GM12872 (cell line): ENCODE results near the gene SEZ6L2.

Source experiments
- CTCF ChIP-seq: IDR thresholded peaks from 3 replicates; pipeline ENCODE4 v1.5.1; 2011; ENCODE audit warnings: low read depth, mild to moderate bottlenecking, low read length, moderate library complexity; ENCODE audit not compliant: insufficient read depth

SEZ6L2 gene

GRCh38 chr16:29900102-29900887 lies 945 bp upstream of the SEZ6L2 start, which contains the start of gene ASPHD1:
ASPHD1 (plus strand) TSS chr16:29900488; CDS start chr16:29900972, 484 bp downstream.
- no peak for TF ChIP-seq CTCF

- no peak for TF ChIP-seq CTCF
Observed at GRCh38 chr16:29898804-29899515, 390 bp downstream of the SEZ6L2 start.

GRCh38 chr16:29898135-29898803 lies 1.1 kb downstream of the SEZ6L2 start:
- no peak for TF ChIP-seq CTCF

GRCh38 chr16:29897333-29897732 lies 2.0 kb downstream of the SEZ6L2 start:
- no peak for TF ChIP-seq CTCF

- TF ChIP-seq CTCF = no peak
Observed at GRCh38 chr16:29896841-29897240, 2.5 kb downstream of the SEZ6L2 start.

GRCh38 chr16:29894352-29894751 lies 5.0 kb downstream of the SEZ6L2 start:
- TF ChIP-seq CTCF = no peak

- no peak for TF ChIP-seq CTCF
Observed at GRCh38 chr16:29893553-29893952, 5.8 kb downstream of the SEZ6L2 start.
